Cortex of kidney (tissue), 1 donor: ENCODE measurements around the gene NUP205.
A peak's percentile ranks its signal among the peaks of the same experiment; 100 is the strongest.
"Not testable (repeated sequence)": the region's sequence is repeated elsewhere in the genome, so short reads cannot be mapped to it uniquely, and the experiment has no call there.

ENCODE experiments used
- DNase-seq: peaks from one replicate; lab custom pipeline; 2025; lab: John Stamatoyannopoulos, UW

Gene NUP205

DNA sequence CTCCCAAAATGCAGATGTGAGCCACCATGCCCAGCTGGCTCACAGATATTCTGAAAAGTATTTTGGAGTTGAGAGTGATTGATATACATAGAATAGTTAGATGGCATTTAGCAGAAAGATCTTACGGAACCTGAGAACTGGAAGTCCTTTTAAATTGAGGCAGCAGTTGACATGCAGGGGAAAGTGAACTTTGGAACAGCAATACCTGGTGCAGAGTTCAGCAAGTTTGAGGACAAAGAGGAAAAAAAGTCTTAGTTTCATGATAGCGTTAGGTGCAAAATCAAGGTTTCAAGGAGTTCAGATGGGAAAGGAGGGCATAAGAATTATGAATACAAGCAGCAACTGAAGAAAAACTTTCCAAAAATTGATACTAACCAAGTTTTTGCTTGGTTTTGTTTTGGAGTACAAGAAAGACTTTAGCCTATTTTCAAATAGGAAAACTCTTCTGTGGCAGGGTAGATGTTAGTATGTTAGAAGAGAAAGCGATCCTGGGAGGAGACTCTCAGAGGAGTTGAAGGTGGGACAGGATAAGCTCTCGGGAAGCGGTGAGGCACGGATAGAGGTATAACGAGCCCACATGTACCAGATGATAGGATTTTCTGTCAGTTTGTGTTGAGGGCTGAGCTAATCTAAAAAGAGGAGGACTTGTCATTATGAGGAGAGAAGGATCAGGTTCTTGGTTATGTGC, 76.6 kb downstream of the NUP205 start:
- no peak for DNase-seq

DNA sequence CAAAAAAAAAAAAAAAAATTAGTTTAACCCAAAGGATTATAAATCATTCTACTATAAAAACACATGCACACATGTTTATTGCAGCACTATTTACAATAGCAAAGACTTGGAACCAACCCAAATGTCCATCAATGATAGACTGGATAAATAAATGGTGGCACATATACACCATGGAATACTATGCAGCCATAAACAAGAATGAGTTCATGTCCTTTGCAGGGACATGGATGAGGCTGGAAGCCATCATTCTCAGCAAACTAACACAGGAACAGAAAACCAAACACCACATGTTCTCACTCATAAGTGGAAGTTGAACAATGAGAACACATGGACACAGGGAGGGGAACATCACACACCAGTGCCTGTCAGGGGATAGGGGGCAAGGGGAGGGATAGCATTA, 82.0 kb downstream of the NUP205 start:
- not testable (repeated sequence) for DNase-seq

DNA sequence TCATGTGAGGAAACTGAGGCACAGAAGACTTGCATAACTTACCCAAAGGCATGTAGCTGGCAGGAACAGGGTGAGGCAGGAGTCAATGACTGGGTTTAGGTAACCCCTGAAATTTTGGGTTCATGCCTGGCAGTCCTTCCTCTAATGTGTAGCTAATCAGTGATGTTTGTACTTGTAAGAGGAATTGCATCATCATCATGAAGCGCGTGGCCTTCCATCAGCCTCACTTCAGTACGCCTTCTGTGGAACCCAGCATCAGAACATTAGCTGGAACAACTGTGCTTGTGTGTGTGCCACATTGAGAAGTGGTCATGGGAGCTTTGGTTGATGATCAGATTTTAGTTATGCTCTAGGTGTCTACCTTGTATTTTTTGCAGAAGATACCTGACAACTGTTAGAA, 86.4 kb downstream of the NUP205 start:
- DNase-seq: no peak

DNA sequence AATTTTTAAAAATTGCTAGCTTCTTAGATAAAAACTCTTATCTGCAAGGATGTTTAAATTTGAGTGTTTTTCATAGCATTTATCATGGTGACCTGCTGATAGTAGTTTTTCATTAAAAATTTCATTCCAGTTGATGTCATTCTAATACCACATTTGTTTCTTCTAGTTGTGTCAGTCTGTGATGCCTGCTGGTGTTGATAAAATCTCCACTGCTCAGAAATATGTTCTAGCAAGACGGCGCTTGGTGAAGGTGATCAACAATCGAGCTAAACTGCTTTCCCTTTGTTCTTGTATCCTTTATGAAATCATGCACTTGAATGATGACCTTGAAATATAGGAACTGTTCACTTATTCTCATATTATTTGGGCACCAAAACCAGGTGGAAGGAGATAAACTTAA, 87.0 kb downstream of the NUP205 start:
- no peak for DNase-seq

DNA sequence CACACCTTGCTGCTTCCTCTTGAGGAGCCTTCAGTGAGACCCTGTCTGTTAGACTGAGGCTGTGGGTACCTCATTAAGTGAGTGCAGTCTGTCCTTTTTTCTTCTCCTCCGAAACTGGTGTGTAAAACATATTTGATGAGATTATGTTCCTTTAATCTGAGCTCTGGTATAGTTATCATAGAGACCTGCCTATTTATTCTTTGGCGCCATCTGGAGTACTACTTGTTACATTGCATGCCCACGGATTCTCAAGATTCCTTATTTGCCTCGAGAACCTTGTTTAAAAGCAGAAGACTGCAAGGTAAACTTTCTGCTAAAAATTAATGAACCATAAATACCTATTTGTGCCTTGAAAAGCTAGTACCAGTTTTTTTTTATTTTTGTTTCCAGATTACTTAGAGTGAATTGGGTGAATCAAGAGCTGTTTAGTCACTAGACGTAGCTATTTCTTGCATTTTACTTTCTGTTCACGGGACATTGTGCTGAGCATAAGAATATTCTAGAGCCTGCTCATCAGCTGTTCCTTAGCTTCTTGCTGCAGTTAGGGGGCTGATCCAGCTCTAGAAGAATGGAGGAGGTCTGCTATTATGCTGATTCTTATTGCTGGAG, 87.7 kb downstream of the NUP205 start:
- no peak for DNase-seq

DNA sequence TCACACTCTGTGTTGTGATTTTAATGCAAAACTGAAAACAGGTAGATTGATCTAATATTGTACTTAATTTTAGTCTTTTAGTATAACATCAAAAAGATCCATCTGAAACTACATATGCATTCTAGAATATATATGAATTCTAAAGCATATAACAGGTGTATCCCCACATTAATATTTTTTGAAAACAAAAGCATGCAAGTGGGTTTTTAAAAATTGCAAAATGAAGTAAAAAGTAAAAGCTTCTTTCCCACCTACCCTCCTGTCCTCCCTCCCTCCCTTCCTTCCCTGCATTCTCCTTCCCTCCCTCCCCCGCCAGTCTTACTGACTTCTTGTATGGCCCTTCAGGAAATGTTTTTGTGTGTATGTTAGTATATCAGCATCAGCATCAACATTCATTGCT, 90.0 kb downstream of the NUP205 start:
- DNase-seq: no peak

DNA sequence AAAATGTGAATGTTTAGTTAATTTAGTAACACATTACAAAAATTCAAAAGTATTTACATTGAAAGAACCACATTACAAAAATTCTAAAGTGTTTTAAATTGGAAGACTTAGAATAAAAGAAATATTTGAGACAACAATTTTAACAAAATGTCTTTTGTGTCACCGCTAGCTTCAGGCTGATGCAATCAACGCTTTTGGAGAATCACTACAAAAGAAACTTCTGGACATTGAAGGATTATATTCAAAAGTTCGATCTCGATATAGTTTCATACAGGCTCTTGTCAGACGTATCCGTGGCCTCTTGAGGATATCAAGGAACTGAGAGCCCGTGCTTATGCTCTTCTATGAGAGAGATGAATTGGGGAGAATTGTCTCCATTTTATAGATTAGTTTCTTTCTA, 90.5 kb downstream of the NUP205 start:
- DNase-seq: no peak

DNA sequence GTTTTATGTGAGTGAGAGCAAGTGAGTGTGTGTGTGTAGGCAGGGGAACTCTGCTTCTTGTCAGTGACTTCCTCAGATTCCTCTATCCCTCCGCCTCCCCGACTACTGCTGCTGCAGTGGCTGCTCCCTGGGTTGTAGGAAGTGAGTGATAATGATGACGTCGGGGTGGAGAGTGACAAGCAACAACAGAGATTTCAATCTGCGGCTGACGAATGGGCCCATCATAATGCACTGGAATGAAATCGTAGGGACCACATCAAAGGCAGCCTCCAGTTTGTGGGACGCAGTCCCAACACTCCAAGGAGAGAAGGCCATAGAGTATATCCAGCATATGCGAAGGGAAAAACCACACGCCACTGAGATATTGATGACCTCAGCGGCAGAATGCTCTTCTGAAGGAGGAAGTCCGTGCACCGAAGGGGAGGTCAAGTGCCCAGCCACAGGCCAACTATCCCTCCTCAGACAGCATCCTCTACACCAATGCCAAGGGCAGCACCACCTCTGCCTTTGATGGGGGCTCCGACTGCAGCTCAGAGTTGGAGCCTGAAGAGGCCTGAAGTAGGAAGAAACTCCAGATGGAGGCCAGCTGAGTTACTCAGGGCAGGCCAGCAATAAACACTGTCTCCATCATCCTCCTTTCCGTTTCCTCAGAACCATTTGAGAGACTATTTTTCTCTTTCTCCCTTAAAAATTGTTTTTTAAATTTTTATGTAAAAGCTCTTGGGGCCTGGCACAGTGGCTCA, 93.3 kb downstream of the NUP205 start:
- DNase-seq: no peak

DNA sequence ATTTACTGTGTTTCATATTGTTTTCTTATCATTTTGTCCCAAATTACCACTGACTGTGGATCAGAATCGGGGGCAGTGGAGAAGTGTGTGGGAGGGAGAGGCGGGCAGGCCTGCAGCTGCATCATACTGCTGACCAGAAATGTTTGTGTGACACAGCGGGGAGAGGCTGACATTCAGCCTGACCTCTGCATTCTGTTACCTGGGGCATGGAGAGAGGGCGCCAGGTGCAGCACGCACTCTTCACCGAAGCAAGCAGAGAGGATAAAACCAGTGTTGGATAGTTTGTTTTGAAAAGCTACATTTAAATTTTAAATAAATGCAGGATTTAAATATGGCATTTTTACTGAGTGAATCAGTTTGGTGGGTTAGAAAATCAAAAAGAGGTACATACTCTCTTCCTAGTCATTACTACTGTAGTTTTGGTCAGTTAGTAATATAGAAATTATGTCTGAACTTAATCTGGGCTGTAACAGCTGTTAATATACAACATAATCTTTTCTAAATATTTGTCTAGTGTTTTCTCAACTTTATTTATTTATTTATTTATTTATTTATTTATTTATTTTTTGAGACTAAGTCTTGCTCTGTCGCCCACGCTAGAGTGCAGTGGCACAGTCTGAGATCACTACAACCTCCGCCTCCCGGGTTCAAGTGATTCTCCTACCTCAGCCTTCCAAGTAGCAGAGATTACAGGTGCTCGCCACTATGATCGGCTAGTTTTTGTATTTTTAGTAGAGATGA, 95.8 kb downstream of the NUP205 start:
- no peak for DNase-seq

DNA sequence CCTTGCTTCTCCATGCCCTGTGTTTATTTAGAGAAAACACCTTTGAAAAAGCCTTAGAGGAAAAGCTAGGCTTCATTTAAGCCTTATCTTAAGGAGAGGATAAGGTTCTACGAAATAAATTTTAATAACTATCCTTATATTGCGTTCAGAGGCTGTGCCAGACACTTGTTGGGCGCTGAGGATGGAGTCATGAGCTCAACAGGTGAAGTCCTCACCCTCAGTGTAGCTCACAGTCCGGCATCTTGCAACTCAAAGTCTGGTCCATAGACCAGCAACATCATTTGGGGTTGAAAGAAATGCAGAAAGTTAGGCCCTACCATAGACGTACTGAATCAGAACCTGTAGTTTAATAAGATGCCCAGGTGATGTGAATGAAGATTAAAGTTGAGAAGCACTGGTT, 100.8 kb downstream of the NUP205 start:
- DNase-seq: no peak

DNA sequence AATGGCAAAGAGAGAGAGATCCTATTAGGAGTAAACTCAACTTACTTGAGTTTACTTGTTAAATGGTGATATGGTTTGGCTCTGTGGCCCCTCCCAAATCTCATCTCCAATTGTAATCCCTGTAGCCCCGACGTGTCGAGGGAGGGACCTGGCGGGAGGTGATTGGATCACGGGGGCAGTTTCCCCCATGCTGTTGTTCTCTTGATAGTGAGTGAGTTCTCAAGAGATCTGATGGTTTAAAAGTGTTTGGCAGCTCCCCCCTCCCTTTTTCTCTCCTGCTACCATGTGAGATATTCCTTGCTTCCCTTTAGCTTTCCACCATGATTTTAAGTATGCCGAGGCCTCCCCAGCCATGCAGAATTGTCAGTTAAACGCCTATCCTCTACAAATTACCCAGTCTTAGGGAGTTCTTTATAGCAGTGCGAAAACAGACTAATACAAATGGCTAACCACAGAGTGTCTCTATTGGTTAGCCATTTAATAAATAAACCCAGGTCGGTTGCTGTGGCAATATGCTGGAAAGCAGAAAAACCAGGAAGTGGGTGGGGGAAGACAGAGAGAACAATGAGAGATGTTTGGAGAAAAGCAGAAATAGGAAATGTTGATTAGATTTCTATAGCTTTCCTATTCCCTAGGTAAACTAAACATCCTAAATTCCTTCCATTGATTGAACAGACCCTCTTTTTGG, 101.6 kb downstream of the NUP205 start:
- no peak for DNase-seq

DNA sequence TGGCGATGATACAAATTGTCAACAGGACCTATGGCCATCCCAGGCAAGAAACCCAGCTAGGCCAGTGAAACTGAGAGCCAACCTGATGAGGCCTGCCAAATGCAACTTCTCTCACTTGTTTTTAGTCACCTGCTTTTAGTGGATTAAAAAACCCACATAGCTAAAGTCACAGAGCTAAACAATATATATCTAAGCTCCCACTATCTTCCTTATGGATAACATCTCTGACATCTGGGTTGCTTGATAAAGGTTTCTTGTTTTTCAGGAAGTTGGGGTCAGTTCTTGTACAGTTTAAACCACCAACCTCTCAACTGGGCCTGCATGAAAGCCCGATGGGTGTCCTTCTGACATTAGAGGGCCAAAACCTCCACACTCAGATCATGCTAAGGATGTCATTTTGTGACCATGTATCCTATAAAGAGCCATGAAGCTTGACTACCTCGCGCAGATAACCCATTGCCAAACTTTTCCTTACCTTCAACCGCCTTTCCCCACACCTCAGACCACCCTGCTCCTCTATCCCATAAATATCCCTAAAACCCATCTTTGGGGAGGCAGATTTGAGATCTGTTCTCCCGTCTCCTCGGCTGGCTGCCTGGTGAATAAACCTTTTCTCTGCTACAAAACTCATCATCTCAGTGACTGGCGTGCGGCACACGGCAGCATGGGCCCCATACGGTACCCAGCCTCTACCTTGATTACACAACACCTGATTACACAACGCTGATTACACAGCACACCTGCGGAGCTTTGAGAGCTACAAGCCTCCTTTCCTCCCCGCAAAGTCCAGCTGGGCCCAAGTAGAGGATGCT, 103.8 kb downstream of the NUP205 start:
- no peak for DNase-seq

DNA sequence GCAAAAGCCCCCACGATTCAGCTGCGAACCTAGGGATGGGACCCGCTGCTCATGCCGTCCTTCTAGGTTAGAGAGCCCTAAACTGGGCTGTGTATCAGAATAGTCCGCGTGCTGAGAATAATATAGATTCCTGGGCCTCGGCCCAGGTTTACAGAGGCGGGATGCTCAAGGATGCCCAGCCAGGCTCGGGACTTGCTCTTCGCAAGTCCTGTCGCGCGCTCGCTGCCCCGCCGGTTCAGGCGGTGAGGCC, 104.3 kb downstream of the NUP205 start:
- DNase-seq: no peak

DNA sequence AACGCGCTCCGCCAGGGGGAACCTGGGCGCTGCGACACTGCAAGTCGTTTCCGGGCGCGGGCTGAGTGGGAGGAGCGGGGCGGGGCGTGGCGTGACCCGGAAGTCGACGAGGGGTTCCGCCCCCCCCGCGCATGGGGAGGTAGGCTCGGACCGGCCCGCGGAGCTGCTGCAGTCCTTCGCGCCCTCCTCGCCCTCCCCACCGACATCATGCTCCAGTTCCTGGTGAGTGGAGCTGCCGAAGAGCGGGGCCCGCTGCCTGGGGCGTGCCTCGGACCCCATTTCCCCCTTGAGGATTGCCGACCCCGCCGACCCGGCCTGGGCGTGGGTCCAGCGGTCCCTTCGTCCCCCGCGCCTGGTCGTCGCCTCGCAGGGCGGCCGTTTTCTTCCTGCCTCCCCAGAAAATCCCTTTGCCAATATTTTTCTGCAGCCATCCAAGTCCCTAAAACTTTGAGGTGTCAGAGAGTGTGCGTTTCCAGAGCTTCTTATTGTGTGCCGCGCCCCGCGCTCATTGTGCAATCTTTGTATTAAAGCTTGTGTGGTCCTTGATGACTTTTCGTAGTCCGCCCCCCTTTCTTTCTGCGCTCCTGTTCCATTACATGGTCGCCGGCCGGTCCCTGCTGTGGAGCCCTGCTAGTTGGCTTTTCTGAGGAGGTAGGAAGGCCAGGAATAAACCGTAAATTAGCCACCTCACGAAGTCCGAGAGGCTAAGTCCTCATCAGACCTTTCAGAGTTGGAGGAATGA, 104.8 kb downstream of the NUP205 start, which contains the start of gene STMP1:
STMP1 (plus strand) TSS at position 142 of the 742 bp plus-strand sequence.
- DNase-seq: peak; percentile 24

DNA sequence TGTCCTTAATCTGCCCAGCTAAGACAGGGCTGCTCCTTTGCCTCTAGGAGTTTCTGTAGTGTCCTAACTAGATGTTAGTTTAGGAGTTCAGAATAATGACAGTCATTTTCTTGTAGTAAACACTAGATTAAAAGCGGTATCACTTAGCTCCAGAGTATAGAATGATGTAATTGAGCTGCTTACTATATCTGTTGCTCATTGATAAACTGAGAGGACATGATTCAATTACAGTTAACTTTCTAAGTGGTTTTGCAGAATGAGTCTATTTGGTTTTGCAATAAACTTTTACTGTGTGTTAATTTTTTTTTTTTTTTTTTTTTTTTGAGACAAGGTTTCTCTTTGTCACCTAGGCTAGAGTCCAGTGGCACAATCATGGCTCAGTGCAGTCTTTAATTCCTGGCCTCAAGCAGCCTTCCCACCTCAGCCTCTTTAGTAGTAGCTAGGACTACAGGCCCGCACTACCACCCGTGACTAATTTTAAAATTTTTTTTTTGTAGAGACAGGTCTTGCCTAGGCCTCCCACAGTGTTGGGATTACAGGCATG, 106.4 kb downstream of the NUP205 start:
- DNase-seq: no peak

DNA sequence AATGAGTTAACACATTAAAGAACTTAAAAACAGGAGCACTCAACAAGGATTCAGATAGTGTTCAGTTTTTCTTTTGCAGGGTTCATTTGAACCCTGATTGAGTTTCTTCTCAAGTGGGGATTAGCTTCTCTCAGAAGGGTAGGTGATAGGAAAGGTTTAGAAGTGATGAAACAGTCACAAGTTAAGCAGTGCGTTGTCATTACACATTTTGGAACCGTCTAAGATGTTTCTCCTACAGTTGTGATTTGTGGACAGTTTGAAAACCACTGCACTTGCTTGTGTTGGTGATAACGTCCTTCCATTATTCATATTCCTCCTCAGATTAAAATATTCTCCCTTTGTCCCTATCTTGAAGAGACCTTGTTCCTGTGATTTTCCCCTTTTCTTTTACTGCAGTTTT, 107.3 kb downstream of the NUP205 start:
- DNase-seq: no peak

DNA sequence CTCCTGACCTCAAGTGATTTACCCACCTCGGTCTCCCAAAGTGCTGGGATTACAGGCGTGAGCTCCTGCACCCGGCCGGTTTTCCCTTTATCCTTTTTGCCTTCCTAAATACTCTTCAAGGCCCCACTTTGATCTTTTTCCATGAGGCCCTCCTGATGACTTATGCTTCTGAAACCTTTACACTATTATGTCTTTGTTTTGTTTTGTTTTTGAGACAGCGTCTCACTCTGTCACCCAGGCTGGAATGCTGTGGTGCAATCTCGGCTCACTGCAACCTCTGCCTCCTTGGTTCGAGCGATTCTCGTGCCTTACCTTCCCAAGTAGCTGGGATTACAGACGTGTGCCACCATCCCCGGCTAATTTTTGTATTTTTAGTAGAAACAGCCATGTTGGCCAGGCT, 108.4 kb downstream of the NUP205 start:
- no peak for DNase-seq

DNA sequence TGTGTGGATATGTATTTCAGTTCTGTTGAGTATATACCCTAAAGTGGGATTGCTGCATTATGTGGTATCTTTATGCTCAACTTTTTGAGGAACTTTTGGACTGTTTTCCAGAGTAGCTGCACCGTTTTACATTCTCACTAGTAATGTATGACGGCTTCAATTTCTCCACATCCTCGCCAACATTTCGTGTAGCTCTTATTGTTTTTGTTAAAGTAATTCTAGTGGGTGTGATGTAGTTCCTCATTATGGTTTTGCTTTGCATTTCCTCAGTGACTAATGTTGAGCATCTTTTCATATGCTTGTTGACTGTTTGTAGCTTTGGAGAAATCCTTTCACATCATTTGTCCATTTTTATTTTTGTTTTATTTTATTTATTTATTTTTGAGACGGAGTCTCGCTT, 109.1 kb downstream of the NUP205 start:
- DNase-seq: no peak

DNA sequence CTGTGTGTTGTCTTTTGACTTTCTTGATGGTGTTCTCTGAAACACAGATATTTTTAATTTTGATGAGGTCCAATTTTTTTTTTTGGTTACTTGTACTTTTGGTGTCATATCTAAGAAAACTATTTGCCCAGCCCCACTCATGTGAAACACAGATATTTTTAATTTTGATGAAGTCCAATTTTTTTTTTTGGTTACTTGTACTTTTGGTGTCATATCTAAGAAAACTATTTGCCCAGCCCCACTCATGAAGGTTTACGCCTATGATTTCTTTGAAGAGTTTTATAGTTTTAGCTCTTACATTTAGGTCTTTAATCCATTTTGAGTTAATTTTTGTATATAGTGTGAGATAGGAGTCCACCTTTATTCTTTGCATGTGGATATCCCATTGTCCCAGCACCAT, 109.9 kb downstream of the NUP205 start:
- DNase-seq: not testable (repeated sequence)

DNA sequence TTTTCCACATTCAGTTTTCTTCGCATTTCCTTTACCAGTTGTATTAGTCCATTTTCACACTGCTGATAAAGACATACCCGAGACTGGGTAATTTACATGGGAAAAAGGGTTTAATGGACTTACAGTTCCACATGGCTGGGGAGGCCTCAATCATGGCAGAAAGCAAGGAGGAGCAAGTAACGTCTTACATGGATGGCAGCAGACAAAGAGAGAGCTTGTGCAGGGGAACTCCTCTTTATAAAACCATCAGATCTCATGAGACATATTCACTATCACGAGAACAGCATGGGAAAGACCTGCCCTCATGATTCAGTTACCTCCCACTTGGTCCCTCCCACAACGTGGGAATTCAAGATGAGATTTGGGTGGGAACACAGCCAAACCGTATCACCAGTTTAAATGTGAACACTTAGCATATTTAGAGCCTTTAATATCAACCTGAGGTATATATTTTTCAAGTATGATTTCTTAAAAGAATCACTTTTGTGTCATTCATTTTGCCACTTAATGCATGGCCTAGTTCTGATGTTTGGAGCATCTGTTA, 111.2 kb downstream of the NUP205 start:
- DNase-seq: not testable (repeated sequence)
